HT-29 (cell line): ENCODE results near the gene SLC25A39. TPM values are rescaled to one million over a fixed set of nuclear protein-coding genes. Genes with fewer than 3 reads are reported as not detected.
"Not testable (repeated sequence)": the region's sequence is repeated elsewhere in the genome, so short reads cannot be mapped to it uniquely, and the experiment has no call there.

ENCODE experiments used
- DNase-seq: peaks from one replicate; pipeline ENCODE4 v3.0.0-alpha.2; 2015; ENCODE audit warnings: low spot score
- total RNA-seq: library from RNA; depleted of rRNA; stranded (reverse); fragments of >200 nt; shearing (Covaris generic); gene quantifications from 2 replicates; pipeline ENCODE4 v1.2.3, GENCODE V29; 2014

SLC25A39 gene
- total RNA-seq, 1 experiment from 2014 or later, result 399 TPM

DNA sequence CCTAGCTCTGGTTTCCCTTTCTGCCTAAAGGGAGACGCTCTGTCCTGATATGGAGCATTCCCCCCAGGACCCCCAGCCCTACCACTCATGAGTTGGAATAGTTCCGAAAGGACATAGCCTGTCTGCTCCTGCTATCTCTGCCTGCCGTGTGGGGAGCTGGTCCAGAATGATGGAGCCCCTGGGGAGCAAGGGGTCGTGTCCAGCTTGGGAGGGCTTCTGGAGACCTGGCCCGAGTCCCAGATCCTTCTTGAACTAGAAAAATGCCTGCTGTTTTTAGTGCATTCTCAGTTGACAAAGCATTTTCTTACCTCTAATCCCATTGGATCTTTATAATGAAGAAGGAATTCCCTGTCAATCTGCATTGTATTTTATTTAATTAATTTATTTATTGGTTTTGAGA is 11.3 kb upstream of the SLC25A39 start:
- no peak for DNase-seq

DNA sequence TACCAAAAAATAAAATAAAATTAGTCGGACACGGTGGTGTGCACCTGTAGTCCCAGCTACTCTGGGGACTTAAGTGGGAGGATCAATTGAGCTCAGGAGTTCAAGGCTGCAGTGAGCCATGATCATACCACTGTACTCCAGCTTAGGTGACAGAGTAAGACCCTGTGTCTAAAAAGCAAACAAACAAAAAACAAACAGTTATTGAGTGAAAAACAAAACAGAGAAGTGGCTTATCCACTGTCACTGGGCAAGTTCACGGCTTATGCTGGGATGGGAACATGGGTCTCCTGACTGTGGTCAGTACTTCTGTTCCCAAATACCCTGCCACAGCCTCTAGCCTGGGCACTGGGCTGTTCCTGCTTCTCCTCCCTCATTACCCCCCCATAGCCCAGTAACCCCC is 10.9 kb upstream of the SLC25A39 start:
- no peak for DNase-seq

DNA sequence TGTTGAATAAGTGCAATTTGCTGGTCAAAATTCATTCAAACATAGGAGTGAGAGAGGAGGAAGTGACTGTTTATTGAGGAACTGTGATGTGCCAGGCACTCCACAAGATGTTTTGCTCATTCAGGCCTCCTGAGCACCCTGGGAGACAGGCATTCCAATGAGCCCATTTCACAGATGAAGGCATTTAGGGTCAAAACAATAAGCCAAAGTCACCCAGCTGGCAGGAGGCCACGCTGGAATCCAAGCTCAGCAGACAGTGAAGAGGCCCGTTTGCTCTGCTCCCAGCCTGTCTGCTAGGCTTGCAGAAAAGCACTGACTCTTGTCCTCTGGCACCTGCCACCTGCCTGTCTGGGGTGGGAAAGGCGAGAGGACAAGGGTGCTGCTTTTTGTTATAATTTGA is 10.1 kb upstream of the SLC25A39 start:
- no peak for DNase-seq

DNA sequence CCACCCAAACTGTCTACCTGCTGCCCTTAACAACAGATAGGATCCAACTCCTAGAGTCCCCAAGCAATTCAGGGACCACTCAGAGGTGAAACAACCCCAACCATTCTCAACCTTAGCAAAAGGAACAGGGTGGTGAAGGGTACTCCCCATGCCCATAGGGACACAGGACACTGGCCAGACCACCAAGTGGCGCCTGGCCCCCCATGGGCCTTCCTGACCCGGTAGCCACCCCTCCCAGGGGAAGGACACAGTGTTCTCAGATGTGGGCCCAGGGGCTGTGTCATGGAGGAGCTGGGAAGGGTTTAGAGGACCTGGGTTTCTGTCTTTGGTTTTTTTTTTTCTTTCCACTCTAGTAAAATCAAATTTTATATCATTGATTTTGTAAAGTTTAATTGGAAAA is 9.7 kb upstream of the SLC25A39 start:
- DNase-seq, result no peak

DNA sequence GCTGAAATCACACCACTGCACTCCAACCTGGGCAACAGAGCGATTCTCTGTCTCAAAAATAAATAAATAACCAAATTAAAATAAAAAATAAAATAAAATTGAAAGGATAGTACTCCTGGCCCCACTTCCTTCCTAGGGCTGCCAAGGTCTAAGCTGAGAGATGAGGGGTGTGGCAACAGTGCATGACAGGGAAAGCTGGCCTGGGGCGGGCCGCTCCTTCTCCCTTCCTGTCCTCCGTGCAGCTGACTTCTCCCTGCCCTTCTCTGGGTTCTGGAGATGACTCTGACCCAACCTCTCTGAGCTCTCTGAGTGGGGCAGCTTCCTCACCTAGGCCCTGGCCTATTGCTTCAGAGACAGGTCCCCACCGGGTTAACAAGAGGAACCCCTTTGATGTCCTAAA is 8.7 kb upstream of the SLC25A39 start:
- DNase-seq, result no peak

DNA sequence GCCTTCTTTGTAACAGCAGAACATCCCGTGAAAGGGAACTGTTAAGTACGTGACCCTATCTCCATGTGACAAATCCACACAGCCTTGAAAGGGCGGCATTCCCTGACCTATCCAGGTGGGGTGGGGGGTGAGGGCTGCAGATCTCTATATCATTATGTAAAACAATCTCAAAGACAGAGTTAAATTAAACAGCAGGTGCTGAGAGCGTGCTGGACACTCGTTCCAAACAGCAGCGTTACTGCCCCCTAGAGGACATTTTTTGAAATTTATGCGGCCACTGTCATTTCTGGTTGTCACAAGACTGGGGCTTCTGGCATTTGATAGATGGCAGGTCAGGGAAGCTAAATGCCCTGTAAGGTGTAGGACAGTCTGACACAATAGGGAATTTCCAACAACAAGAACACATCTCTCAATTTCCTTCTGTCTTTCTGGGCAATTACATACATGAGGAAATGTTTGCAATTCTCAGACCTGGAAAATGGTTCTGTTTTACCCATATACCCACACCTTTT is 6.7 kb upstream of the SLC25A39 start:
- DNase-seq, result peak; percentile 94

DNA sequence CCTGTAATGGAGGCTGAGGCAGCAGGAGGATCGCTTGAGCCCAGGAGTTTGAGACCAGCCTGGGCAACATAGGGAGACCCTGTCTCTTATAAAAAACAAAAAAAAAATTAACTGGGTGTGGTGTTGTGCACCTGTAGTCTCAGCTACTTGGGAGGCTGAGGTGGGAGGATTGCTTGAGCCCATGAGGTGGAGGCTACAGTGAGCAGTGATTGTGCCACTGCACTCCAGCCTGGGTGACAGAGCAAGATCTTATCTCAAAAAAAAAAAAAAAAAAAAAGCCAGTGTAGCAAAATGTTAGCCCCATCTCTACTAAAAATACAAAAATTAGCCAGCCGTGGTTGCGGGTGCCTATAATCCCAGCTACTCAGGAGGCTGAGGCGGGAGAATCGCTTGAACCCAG is 5.6 kb upstream of the SLC25A39 start:
- not testable (repeated sequence) for DNase-seq

DNA sequence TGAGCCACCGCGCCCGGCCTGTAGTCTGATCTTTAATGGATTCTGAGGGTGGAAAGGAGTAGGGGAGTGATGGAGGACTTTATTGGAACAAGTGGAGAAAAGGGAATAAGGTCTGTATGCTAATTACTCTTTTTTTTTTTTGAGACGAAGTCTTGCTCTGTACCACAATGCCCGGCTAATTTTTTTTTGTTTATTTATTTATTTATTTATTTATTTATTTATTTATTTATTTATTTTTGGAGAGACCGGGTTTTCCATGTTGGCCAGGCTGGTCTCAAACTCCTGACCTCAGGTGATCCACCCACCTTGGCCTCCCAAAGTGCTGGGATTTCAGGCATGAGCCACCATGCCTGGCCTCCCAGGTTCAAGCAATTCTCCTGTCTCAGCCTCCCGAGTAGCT is 4.9 kb upstream of the SLC25A39 start:
- not testable (repeated sequence) for DNase-seq

DNA sequence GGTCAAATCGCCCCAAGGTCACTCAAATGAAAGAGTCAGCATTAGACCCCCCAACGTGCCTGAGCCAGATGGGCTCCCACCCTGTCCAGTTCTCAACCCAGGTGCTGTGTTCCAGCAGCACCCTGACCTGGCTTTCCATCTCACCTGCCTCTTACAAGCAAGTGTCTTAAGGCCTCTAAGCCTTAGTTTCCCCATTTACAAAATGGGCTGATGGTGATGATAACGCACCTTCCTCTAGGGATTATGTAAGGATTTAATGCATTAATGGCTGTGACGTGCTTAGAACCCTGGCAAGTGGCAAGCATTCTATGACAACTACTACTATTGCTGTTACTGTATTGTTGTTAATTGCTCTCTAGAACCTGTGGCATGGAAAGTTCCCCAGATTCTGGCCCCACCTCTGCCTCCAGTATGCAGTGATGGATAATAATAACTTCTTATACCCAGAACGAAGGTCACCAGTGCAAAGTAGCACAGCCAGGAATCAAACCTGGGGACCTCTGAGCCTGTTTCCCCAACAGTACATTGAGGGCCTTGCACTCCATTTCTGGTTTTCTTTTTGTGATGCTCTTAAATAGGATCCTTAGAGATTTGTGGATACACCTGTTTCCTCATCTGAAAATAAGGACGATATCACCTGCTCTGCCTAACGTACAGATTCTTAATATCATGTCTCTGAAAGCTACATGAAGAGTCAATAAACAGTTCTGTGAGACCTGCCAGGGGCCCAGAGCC is 3.3 kb upstream of the SLC25A39 start:
- DNase-seq, result no peak

DNA sequence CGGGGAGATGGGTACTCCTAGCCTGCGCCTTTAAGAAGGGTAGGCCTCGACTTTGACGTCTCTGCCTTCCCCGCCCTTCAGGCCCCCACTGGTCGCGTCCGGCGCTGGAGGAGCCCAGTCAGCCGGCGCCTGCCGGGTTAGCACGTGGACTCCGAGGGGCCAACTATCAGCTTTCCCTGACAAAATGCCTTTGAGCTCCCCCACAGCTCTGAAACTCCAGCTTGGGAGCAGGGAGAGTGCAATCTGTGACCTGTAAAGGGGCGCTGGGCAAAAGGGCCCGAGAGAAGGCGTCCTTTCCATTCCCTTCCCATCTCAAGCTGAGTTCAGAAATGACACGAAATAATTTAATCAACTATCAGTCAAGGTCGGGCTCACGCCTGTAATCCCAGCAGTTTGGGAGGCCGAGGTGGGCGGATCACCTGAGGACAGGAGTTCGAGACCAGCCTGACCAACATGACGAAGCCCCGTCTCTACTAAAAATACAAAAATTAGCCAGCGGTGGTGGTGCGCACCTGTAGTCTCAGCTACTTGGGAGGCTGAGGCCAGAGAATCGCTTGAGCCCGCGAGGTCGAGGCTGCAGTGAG is 2.3 kb upstream of the SLC25A39 start:
- peak; percentile 93 for DNase-seq

DNA sequence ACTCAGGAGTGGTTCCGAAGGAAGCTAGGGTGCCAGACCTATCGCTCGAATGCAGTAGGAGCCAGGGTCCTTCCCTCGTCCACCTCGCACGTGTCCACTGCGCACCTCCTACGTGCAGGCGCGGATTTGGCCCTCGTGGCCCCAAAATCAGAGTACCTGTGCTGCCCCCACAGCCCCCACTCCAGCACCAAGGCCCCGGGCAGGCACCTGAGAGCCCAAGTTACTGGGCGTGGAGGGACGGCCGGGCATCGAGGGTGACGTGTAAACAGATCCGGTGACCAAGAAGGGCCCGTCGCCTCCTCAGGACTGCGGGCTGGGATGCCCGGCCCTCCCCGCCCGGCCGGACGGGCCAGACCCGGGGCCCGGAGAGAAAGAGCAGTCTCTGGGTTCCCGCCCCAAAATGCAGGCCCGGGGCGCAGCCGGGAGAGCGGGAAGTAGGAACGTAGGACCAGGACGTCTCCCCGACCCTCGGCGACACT is 492 bp downstream of the SLC25A39 start:
- DNase-seq, result peak; percentile 48

DNA sequence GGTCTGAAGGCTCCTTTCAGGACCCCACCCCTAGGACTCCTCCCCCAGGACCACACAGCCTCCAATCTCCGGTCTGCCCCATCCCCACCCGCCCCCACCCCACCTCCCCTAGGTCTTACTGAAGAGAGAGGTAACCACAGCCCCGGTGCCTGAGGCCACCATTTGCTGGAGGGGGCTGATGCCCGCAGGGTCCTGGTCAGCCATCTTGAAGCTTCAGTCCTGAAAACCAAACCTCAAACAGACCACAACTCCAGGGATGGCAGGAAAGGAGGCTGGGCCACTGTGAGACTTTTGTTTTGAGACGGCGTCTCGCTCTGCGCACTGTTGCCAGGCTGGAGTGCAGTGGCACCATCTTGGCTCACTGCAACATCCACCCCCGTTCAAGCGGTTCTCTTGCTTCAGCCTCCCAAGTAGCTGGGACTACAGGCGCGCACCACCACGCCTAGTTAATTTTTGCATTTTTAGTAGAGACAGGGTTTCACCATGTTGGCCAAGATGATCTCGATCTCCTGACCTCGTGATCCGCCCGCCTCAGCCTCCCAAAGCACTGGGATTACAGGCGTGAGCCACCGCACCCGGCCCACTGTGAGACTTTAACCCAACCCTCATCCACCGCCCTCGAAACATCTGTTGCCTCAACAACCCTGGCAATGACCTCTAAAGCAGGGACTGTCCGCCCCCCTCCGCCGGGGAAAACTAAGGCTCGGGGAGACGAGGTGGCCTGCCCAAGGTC is 1.1 kb downstream of the SLC25A39 start:
- DNase-seq, result no peak

DNA sequence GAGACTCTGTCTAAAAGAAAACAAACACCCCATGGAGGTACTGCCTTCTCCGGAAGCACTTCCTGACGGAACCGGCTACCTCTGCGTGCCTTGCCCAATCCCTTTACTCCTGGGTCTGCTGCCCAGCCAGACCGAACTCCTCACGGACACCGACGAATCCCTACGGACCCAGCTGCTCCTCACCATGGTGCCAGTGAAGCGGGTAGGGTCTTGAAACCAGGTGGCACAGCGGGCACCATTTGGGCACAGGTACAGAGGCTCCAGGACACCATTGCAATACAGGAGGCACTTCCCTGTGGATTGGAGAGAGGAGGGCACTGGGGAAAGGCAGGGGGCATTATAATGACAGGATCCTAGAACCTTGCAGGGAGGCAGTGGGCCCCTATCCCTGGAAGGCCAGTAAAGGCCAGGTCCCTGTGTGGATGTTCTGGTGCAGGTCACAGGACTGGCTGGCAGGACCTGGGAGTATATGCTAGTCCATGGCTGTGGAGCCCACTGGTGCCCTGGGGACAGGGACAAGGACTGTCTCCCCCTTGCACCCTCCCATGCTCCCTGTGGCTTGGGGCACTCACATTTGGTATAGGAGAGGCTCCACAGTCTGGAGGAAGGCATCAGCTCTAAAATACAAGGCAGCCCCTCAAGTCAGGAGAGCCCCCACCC is 2.3 kb downstream of the SLC25A39 start:
- no peak for DNase-seq

DNA sequence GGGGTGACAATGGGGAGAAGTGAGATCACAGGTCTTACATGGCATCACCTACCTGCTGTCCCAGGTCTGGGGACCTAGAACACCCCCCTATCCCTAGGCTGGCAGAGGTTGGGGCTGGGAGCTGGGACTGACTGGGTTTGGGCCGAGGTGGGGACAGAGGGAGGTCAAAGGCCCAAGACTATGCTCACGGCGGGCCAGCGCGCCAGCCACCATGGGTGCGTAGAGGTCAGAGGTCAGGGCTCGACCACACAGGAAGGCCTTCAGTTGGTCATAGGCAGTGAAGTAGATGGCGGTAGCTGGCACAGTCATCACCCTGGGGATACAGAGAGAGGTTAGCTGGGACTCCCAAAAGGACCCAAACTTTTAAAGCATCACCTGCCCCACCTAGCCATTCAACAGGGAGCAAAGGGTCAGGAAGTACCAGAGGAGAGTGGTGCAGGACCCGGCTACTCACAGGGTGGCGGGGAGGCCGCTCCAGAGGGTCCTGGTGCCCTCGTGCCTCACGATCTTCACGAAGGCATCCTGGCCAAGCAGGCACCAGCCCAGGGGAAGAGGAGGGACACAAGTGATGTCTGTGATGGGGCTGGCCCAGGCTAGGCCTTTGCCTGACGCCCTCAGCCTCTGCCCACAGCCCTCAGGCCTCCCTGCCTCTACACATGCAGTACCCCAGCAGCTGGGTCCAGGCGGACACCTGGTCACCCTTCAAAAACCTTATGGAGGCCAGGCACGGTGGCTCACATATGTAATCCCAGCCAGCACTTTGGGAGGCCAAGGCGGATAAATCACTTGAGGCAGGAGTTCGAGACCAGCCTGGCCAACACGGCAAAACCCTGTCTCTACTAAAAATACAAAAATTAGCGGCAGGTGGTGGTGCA is 3.1 kb downstream of the SLC25A39 start:
- no peak for DNase-seq

DNA sequence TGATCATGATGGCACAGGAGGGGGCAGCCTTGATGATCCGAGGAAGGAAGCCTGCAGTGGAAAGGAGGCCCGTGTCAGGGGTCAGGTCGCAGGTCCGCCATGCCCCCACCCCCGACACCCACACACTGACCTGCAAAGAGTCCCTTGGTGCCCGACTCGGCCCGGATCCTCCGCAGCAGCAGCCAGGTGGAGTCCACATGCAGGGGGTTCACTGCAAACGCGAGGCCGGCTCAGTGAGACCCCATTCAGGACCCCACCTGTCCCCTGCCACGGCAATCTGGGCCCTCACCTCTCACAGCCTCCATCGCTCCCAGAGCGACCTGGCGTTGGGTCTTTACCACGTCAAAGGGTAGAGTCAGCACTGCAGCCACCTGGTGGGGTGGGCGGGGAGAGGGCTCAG is 4.6 kb downstream of the SLC25A39 start:
- DNase-seq, result no peak

DNA sequence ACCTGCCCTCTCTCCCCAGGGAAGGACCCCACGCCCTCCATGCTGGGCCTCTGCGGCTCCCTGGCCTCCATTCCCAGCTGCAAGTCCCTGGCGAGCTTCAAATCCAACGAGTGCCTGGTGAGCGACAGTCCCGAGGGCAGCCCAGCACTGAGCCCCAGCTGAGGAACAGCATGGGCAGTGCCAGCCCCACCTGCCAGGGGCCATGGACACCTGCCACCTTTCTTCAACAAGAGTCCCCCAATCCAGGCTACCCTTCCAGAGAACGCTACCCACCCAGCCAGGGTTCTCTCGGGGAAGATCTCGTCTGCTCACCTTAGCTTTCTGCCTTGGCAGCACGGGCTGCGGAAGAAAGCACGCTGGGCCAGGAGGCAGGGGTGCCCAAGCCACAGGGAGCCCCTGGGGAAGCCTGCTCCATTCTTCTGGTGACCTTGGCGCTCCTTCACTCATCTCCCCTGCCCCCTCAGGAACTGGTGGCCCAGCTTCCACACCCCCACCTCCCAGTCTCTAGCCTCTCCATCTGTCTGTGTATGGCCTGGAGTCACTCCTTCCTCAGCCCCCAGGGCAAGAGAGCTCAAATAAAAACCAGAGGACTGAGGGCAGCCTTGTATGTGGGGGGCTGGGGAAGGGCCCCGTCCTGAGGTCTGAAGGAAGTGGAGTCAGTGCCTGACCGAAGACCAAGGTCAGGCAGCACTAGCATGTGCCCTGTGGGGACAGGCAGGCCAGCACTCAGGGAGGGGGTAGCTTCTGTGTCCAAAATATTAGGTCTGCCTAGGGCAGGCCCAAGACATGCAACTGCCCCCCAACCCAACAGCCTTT is 6.3 kb downstream of the SLC25A39 start:
- no peak for DNase-seq

DNA sequence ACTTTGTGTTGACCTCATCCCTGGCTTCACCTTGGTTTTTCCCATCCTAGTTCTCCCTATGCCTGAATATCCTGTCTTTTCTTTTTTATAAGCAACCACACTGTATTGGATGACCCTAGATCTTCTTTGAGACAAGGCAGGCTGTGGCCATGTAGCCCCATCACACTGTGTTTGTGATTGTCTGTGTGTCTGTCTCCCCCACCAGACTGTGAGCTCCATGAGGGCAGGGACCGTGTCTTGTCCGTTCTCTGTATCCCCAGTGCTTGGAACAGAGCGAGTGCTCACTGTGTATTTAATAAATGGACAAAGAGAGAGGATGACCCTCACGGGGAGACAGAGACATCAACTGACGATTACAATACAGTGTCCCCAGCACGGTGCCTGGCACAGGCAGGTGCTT is 7.1 kb downstream of the SLC25A39 start:
- DNase-seq, result no peak

DNA sequence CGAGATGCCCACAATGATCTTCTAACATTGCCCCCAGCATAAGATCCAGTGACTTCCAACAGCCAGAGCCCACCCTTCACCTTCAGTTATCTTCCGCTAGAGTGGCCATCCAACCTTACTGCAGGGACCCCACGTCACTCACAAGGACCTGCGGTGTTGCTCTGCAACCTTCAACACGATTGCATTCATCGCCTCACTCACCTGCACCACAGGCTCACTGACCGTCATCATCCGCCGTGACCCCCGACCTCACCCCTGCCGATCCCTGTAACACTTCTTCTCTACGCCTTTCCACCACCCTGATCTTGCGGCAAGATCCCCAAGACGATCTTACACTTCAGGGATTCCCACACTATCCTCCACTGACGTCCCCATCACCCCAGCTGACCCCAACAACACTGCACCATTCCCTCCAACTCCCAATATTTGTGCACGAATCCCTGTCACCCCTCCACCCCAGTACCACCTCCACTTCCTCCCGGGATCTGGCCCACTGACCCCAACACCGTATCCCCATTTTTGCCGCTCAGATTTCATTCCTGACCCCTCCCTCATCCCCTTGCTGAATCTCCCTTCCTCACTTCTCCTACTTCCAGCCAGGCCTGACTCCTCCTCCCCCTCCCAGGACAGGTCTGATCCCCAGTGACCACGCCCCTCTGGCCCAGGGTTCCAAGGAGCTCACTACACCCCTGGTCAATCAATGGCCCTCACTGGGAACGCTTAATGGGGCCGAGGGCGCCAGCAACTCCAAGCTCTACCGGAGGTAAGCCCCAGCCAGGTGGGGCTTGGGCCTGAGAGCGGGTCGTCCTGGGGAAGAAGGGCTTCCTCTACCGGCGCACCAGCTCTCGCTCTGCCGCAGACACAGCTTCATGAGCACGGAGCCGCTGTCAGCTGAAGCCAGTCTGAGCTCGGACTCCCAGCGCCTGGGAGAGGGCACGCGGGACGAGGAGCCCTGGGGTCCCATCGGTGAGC is 8.6 kb downstream of the SLC25A39 start:
- no peak for DNase-seq
